Endothelial cell of umbilical vein (primary cell): ENCODE measurements around the gene SMARCC2.

Experiments
- EZH2 ChIP-seq: IDR thresholded peaks from 2 replicates; pipeline ENCODE4 v1.6.1; 2012; ENCODE audit warnings: borderline replicate concordance, low read depth, mild to moderate bottlenecking, moderate library complexity, low read length, inconsistent platforms; ENCODE audit not compliant: severe bottlenecking
- FOS ChIP-seq: IDR thresholded peaks from 2 replicates; pipeline ENCODE4 v1.6.1; 2011; ENCODE audit warnings: mild to moderate bottlenecking, low read length, moderate library complexity, borderline replicate concordance; ENCODE audit not compliant: insufficient read depth
- GATA2 ChIP-seq: IDR thresholded peaks from 2 replicates; pipeline ENCODE4 v1.7.0; 2011; ENCODE audit warnings: low read depth, mild to moderate bottlenecking, moderate library complexity, mixed read lengths, low read length; ENCODE audit not compliant: insufficient read length, insufficient read depth
- JUN ChIP-seq: IDR thresholded peaks from 2 replicates; pipeline ENCODE4 v1.6.1; 2011; ENCODE audit warnings: borderline replicate concordance, low read depth; ENCODE audit not compliant: insufficient read length, insufficient read depth
- MYC ChIP-seq: IDR thresholded peaks from one replicate; pipeline ENCODE4 v1.6.1; 2011; ENCODE audit warnings: mild to moderate bottlenecking, low read depth, low read length
- POLR2A ChIP-seq: IDR thresholded peaks from 2 replicates; pipeline ENCODE4 v1.6.1; 2012; ENCODE audit warnings: low read depth, mild to moderate bottlenecking, control low read depth, low read length
- POLR2AphosphoS5 ChIP-seq: IDR thresholded peaks from 2 replicates; pipeline ENCODE4 v1.6.1; 2012; ENCODE audit warnings: low read depth, mild to moderate bottlenecking, control low read depth, low read length, moderate library complexity; ENCODE audit not compliant: insufficient read depth
- TF ChIP-seq, protein P1 (sequence below), 2 donors: IDR thresholded peaks; 1 replicate in 1 of 2; 2 replicates in 1 of 2; pipeline ENCODE4 v1.5.1; 2011; ENCODE audit warnings: low read length in 2 of 2, mild to moderate bottlenecking in 2 of 2, moderate library complexity in 2 of 2, control low read depth in 1 of 2, inconsistent platforms in 1 of 2, low read depth in 1 of 2; ENCODE audit not compliant: insufficient read depth in 1 of 2; ENCODE audit errors: extremely low read depth in 1 of 2
- TF ChIP-seq, protein P2 (sequence below): IDR thresholded peaks from 2 replicates; pipeline ENCODE4 v1.6.1; 2011; ENCODE audit not compliant: insufficient read depth, insufficient read length

DNA sequence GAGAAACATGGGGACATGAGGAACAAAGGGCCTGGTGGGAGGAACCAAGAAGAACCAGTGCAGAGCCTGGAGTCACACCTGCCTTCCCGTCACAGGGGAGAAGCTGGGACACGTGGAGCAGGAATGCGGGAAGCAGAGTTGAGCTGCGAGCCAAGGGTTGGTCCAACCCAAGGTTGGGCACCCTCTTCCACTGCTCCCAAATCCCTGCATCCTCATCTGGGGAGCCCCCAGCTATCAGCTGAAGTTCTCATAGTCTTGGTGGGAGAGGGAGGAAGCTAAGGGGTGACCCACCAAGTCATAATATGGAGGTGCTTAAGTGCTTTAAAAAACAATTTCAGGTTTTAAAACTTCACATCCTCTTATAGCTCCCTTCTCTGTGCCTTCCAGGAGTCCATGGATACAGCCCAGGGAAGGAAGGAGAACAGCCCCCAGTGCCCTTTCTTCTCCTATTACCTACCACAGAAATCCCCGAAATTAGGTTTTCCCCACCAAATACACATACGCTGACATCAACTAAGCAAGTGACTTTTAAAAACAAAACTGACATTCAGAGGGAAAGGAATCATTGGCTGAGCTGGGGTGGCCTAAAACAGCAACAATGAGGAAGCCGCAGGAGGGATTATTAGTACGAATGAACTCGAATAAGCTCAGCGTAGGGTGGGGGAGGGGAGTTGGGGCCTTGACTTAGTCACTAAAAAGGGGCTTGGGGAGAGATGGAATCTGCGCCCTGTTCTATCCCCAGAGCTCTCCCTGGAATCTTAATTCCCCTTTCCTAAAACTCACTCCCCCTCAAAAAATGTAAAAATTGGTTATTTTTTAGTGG, 26.6 kb downstream of the SMARCC2 start:
- TF ChIP-seq, protein P1, sequence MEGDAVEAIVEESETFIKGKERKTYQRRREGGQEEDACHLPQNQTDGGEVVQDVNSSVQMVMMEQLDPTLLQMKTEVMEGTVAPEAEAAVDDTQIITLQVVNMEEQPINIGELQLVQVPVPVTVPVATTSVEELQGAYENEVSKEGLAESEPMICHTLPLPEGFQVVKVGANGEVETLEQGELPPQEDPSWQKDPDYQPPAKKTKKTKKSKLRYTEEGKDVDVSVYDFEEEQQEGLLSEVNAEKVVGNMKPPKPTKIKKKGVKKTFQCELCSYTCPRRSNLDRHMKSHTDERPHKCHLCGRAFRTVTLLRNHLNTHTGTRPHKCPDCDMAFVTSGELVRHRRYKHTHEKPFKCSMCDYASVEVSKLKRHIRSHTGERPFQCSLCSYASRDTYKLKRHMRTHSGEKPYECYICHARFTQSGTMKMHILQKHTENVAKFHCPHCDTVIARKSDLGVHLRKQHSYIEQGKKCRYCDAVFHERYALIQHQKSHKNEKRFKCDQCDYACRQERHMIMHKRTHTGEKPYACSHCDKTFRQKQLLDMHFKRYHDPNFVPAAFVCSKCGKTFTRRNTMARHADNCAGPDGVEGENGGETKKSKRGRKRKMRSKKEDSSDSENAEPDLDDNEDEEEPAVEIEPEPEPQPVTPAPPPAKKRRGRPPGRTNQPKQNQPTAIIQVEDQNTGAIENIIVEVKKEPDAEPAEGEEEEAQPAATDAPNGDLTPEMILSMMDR (IDR thresholded peaks at IDR 0.05; ENCODE audit: extremely low read depth in 1 of 2, insufficient read depth in 1 of 2, low read depth in 1 of 2, low read length in 2 of 2): no peak
- peak; percentile 75 for TF ChIP-seq POLR2AphosphoS5
- TF ChIP-seq POLR2A: peak; percentile 64
- TF ChIP-seq, protein P2, sequence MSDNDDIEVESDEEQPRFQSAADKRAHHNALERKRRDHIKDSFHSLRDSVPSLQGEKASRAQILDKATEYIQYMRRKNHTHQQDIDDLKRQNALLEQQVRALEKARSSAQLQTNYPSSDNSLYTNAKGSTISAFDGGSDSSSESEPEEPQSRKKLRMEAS: no peak
- no peak for TF ChIP-seq EZH2
- TF ChIP-seq JUN: no peak
- no peak for TF ChIP-seq GATA2
- TF ChIP-seq MYC: no peak
- TF ChIP-seq FOS: no peak
